ENCODE data around the gene KRTAP10-9.
"Not testable (repeated sequence)": the region's sequence is repeated elsewhere in the genome, so short reads cannot be mapped to it uniquely, and the experiment has no call there.

Gene KRTAP10-9

DNA sequence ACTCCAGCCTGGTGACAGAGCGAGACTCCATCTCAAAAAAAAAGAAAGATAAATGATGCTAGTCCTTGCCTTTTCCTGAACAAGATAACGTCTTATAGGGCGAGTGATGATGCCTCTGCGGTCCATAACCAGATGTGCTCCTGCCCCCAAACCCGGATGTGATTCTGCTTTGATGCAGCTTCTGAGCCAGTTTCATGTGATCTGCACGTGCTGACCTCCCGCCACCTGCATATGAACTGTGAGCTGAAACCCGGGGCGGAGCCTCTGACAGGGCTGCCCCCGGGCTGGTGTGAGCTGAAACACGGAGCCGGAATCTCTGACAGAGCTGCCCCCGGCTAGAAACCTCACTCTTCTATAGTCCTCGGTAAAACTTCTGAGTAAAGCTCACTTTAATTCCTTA is 26.2 kb downstream of the KRTAP10-9 start:
- no peak for DNase-seq (ENCODE audit: low spot score in 2 of 2)
- Mint-ChIP-seq H3K27me3 (no peaks in the 10 kb centered on the region), H3K4me1 (peaks cover 54% of the 10 kb centered on the region), H3K36me3 (ENCODE audit: insufficient read depth) (peaks cover 15% of the 10 kb centered on the region), H3K27ac (ENCODE audit: low read depth) (peak overlapping the region; percentile 95), H3K9me3 (peaks cover 13% of the 10 kb centered on the region), H3K4me3 (no peak overlapping the region)
- ATAC-seq (replicated peaks; ENCODE audit: extremely low read depth, poor library complexity, severe bottlenecking), result no peak

DNA sequence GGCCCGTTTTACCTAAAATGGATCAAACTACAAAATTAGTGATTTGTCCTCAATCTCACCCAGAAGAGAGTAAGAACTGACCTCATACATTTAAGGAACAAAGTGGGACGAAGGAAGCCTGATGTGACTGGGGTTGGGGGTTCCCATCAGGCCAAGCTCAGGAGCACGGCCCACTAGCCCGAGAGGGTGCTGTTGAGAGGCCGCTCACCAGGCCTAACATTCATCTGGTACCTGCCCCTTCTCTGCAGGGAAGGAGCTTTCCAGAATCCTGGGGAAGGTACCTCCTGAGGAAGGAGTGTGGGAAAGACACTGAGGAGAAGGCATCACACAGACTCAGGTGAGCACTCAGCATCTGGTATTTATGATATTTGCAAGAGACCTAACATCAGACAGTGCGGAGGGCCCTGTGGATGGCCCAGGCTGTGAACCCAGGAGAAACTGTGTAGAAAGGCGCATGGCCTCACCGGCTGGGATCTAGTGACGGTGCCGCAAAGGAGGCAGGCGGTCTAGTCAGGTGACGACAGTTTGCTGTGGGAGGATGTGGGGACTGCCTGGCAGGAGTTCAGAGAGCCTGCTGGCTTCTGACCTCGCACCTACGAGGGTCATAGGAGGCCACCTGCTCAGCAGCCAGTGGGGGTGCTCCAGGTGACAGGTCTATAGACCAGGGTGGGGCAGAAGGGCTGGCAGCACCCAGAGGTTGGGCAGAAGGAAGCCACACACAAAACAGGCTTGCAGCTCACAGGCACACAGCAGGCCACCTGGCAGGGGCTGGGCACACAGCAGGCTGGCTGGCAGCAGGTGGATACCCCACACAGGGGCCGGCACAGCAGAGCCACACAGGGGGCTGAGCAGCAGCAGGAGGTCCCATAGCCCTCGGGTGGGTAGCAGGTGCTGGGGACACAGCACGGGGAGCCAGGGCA is 27.0 kb downstream of the KRTAP10-9 start:
- ATAC-seq (replicated peaks; ENCODE audit: extremely low read depth, poor library complexity, severe bottlenecking), result peak; percentile 66

DNA sequence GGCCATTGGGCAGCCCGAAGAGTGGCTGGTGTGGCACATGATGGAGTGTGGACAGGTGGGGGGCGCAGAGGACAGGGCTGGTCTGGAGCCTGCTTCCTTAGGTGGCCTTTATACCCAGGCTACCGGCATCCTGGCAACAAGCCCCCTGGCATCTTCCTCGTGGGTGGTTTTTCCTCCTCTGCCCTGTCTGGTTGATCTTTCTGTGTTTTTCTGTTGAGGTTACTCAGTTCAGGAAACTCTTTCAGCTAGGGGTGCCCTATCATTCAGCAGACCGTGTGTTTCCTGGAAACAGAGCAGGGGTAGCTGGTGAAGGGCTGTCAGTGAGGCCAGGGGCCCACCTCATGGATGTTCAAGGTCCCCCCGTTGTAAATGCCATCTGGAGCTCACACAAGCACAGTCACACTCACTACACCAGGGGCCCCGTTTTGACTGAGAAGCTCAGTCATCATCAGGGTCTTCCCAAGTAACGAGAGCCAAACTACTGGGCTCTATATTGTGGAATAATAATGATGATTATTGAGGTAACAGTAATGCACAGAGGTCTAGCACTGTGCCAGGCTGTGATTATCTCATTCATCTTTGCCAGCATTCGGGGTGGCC is 27.8 kb downstream of the KRTAP10-9 start, which contains the start of gene KRTAP12-4:
Gene KRTAP12-4, minus strand, starts transcription at position 84 of the 600 bp plus-strand sequence. Its CDS starts 45 bp downstream, at position 39.
- H3K9me3 Mint-ChIP-seq, result peaks cover 13% of the 10 kb centered on the region
- H3K27ac Mint-ChIP-seq (ENCODE audit: low read depth), result peak within 1 kb of the TSS; percentile 95
- peaks cover 66% of the 10 kb centered on the region for H3K4me1 Mint-ChIP-seq
- H3K4me3 Mint-ChIP-seq, result peak within 1 kb of the TSS; percentile 71
- H3K27me3 Mint-ChIP-seq, result no peaks in the 10 kb centered on the region
- H3K36me3 Mint-ChIP-seq (ENCODE audit: insufficient read depth), result peaks cover 18% of the 10 kb centered on the region
- DNase-seq (ENCODE audit: low spot score in 2 of 2) (no peak), ATAC-seq (replicated peaks; ENCODE audit: extremely low read depth, poor library complexity, severe bottlenecking) (no peak)

More for the DNA sequence above, 27.0 kb downstream of the KRTAP10-9 start:
- peak; percentile 62 to 81 for DNase-seq (ENCODE audit: low spot score in 2 of 2)
- peaks cover 16% of the 10 kb centered on the region for H3K36me3 Mint-ChIP-seq (ENCODE audit: insufficient read depth)
- H3K27ac Mint-ChIP-seq (ENCODE audit: low read depth), result peak overlapping the region; percentile 95
- peaks cover 13% of the 10 kb centered on the region for H3K9me3 Mint-ChIP-seq
- H3K4me3 Mint-ChIP-seq, result peak overlapping the region; percentile 71
- peaks cover 62% of the 10 kb centered on the region for H3K4me1 Mint-ChIP-seq
- no peaks in the 10 kb centered on the region for H3K27me3 Mint-ChIP-seq

DNA sequence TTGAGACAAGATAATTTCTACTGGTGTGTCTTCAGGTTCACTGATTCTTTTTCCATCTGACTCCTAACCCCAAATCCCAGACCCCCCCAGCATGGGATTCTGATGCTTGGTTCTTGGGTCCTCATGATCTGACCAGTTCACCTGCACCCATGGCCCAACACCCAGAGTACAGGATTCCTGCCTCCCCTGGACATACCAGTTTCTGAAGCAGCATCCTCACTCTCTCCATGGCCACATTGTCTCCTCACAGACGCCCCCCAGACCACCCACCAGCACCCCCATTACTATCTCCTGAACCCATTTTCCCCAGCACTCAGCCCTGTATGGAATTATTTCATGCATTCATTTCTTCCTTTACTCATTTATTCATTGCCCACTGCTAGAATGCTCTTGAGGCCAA is 30.0 kb downstream of the KRTAP10-9 start:
- Mint-ChIP-seq H3K36me3 (ENCODE audit: insufficient read depth) (peaks cover 18% of the 10 kb centered on the region), H3K27ac (ENCODE audit: low read depth) (peak overlapping the region; percentile 96), H3K4me1 (peaks cover 61% of the 10 kb centered on the region), H3K9me3 (peaks cover 13% of the 10 kb centered on the region), H3K27me3 (no peaks in the 10 kb centered on the region), H3K4me3 (peak overlapping the region; percentile 73)
- no peak for DNase-seq (ENCODE audit: low spot score in 2 of 2)
- no peak for ATAC-seq (replicated peaks; ENCODE audit: extremely low read depth, poor library complexity, severe bottlenecking)

DNA sequence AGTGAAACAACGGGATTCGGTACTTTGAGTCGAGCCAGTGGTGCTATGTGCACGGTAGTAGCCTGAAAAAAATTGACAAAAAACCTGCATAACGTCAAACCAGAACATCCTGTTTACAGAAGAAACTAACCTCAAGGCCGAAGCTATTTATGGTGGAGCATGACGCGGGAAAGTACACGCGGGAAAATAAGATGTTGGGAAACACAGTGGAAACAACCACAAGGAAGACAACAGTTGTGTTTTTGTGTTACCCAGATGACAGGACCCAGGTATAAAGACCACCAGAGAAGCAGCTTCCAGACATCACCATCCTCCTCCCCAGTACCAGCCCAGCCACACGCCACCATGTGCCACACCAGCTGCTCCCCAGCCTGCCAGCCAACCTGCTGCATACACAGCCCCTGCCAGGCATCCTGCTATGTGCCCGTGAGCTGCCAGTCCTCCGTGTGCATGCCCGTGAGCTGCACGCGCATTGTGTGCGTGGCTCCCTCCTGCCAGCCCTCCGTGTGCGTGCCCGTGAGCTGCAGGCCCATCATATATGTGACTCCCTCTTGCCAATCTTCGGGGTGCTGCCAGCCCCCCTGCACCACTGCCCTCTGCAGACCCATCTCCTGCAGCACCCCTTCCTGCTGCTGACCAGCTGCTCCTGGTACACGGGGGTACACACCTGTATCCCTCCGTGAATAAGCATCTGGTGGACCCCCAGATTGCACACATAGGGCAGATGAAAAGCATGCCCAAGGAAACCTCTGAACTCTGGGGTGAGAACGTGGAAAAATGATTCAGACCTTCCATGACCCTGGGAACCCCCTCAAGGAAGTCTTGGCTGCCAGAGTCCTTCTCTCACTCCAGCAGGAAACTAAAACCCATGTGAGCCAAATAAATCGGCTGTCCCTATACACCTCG is 31.0 kb downstream of the KRTAP10-9 start, which contains the start of gene KRTAP12-3:
Gene KRTAP12-3, plus strand, starts transcription at position 298 of the 906 bp plus-strand sequence. Its CDS starts 48 bp downstream, at position 346.
- Mint-ChIP-seq H3K4me3 (peak within 1 kb of the TSS; percentile 73), H3K27ac (ENCODE audit: low read depth) (peak within 1 kb of the TSS; percentile 96), H3K4me1 (peaks cover 61% of the 10 kb centered on the region)

DNA sequence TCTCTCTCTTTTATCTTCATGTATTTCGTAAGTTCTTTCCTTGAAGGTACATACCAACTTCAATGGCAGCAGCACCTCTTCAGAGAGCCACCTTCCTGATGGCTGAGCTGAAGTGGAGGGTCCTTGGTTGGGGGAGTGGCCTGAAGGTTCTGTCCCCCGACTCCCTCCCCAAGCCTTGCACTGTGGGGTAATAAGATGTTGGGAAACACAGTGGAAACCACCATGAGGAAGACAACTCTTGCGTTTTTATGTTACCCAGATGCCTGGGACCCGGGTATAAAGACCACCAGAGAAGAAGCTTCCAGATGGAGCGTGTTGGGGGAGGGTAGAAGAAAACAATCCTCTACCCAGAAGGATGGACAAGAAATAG is 31.6 kb downstream of the KRTAP10-9 start:
- Mint-ChIP-seq H3K36me3 (ENCODE audit: insufficient read depth) (peaks cover 18% of the 10 kb centered on the region), H3K27me3 (no peaks in the 10 kb centered on the region), H3K4me3 (peak overlapping the region; percentile 73), H3K4me1 (peaks cover 58% of the 10 kb centered on the region), H3K9me3 (peaks cover 19% of the 10 kb centered on the region), H3K27ac (ENCODE audit: low read depth) (peak overlapping the region; percentile 96)
- ATAC-seq (replicated peaks; ENCODE audit: extremely low read depth, poor library complexity, severe bottlenecking) (no peak), DNase-seq (ENCODE audit: low spot score in 2 of 2) (no peak)

More for the DNA sequence above, 31.0 kb downstream of the KRTAP10-9 start, which contains the start of gene KRTAP12-3:
- ATAC-seq (replicated peaks; ENCODE audit: extremely low read depth, poor library complexity, severe bottlenecking) (peak; percentile 74), DNase-seq (ENCODE audit: low spot score in 2 of 2) (peak; percentile 63 to 76)
- H3K9me3 Mint-ChIP-seq, result peaks cover 19% of the 10 kb centered on the region
- peaks cover 18% of the 10 kb centered on the region for H3K36me3 Mint-ChIP-seq (ENCODE audit: insufficient read depth)
- H3K27me3 Mint-ChIP-seq, result no peaks in the 10 kb centered on the region

DNA sequence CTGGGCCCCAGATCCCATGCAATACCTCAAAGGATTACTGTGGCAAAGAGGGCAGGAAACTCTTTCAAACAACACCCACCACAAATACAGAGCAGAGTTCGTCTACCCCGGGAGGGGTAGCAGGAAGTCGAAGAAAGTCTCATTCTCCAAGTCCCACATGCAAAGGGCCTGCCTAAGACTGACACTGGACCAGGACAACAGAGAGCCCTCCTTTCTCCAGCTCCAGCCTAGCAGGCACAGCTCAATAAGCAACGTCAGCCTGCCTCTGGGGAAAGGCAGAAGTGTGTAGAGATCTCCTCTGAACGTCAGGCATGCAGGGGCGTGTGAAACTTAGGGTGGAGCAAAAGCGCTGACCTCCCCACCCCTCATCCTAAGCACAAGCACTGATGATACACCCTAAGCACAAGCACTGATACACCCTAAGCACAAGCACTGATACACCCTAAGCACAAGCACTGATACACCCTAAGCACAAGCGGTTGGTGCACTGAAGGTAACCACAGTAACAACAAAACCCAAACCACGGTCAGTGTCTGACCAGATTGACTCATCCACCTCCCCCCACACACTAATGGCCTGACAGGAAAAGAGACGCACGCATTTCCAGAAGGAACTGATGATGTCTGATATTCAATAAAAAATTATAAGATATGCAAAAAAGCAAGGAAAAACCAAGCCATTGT is 32.2 kb downstream of the KRTAP10-9 start:
- Mint-ChIP-seq H3K36me3 (ENCODE audit: insufficient read depth) (peaks cover 18% of the 10 kb centered on the region), H3K9me3 (peaks cover 19% of the 10 kb centered on the region), H3K27me3 (no peaks in the 10 kb centered on the region), H3K4me3 (peak overlapping the region; percentile 73), H3K27ac (ENCODE audit: low read depth) (peak overlapping the region; percentile 96), H3K4me1 (peaks cover 53% of the 10 kb centered on the region)
- DNase-seq (ENCODE audit: low spot score in 2 of 2) (peak in 1 of 2 donors; percentile 22), ATAC-seq (replicated peaks; ENCODE audit: extremely low read depth, poor library complexity, severe bottlenecking) (no peak)

DNA sequence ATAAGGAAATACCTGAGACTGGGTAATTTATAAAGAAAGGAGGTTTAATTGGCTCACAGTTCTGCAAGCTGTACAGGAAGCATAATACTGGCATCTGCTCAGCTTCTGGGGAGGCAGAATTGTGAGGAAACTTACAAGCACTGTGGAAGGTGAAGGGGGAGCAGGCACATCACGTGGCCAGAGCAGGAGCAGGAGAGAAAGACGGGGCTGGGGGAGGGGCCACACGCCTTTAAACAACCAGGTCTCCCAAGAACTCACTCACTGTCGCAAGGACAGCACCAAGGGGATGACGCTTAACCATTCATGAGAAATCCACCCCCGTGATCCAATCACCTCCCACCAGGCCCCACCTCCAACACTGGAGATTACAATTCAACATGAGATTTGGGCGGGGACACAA is 34.7 kb downstream of the KRTAP10-9 start:
- H3K4me1 Mint-ChIP-seq, result peaks cover 36% of the 10 kb centered on the region
- DNase-seq (ENCODE audit: low spot score in 2 of 2); ATAC-seq (replicated peaks; ENCODE audit: extremely low read depth, poor library complexity, severe bottlenecking); H3K4me3 Mint-ChIP-seq; H3K27me3 Mint-ChIP-seq; H3K27ac Mint-ChIP-seq (ENCODE audit: low read depth): not testable (repeated sequence)
- H3K36me3 Mint-ChIP-seq (ENCODE audit: insufficient read depth), result peaks cover 12% of the 10 kb centered on the region
- H3K9me3 Mint-ChIP-seq, result peaks cover 14% of the 10 kb centered on the region

DNA sequence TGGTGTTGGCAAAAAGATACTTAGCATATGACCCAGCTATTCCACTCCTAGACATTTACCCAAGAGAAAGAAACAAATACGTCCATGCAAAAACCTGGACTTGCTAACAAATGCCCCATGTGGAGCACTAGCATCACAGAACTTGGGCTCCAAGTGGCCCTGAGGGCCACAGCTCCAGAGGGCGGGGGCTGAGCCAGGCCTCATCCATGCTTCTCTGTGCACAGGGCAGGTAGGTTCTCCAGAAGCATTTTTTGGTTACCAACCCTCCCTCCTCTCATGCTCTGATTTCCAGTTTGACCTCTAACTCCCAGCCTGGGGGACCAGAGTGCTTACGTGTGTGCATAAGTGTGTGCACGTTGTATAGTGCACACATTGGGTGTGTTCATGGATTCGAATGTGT is 37.8 kb downstream of the KRTAP10-9 start:
- Mint-ChIP-seq H3K27me3 (peaks cover 10% of the 10 kb centered on the region), H3K36me3 (ENCODE audit: insufficient read depth) (peaks cover 1% of the 10 kb centered on the region), H3K27ac (ENCODE audit: low read depth) (no peak overlapping the region), H3K4me1 (peaks cover 5% of the 10 kb centered on the region), H3K9me3 (peaks cover 11% of the 10 kb centered on the region), H3K4me3 (no peak overlapping the region)
- ATAC-seq (replicated peaks; ENCODE audit: extremely low read depth, poor library complexity, severe bottlenecking) (no peak), DNase-seq (ENCODE audit: low spot score in 2 of 2) (no peak)

DNA sequence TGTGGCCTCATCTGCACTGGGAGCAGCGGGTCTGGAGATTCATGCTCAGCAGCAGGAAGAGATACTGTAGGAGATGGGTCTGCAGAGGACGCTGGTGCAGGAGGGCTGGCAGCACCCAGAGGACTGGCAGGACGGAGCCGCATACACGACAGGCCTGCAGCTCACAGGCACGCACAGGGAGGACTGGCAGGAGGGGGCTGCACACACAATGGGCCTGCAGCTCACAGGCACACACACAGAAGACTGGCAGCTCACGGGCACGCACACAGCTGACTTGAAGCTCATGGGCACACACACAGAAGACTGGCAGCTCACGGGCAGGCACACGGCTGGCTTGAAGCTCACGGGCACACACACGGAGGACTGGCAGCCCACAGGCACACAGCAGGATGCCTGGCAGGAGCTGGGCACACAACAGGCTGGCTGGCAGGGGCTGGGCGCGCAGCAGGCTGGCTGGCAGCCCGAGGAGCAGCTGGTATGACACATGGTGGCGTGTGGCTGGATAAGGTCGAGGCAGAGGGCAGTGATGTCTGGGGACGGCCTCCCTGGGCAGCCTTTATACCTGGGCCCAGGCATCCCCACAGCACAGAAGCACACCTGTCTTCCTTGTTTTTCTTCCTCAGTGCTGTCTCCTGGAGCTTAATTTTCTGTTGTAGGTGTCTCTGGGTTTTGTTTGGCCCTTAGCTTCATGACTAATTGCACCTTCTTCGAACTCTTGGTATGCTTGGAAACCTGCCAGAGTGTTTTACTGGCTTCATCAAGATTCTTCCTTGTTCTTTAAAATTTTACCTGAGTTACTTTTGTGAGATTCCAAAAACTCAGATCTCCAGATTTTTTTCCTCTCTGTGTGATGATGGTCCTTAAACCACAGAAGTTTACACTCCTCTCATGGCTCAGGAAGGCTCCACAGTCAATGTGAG is 39.8 kb downstream of the KRTAP10-9 start, which contains the start of gene KRTAP12-2:
Gene KRTAP12-2, minus strand, starts transcription at position 527 of the 920 bp plus-strand sequence. Its CDS starts 41 bp downstream, at position 486.
- ATAC-seq (replicated peaks; ENCODE audit: extremely low read depth, poor library complexity, severe bottlenecking), result no peak

DNA sequence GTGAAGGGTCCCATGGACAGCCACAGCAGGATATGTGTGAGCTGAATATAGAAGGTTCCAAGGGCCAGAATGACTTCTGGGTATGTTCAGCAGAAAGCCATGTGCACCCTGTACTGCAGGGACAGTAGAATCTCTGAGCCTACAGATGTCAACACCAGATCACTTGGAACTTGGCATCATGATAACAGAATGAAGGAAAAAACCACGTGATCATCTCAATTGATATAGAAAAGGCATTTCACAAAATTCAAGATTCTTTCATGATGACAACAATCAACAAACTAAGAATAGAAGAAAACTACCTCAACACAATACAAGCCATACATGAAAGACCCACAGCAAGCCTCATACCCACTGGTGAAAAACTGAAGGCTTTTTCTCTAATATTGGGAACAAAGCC is 40.7 kb downstream of the KRTAP10-9 start:
- no peak for ATAC-seq (replicated peaks; ENCODE audit: extremely low read depth, poor library complexity, severe bottlenecking)
- Mint-ChIP-seq H3K27ac (ENCODE audit: low read depth) (no peak overlapping the region), H3K36me3 (ENCODE audit: insufficient read depth) (peaks cover 1% of the 10 kb centered on the region), H3K4me1 (no peaks in the 10 kb centered on the region), H3K4me3 (no peak overlapping the region), H3K9me3 (peaks cover 6% of the 10 kb centered on the region), H3K27me3 (peaks cover 10% of the 10 kb centered on the region)
- no peak for DNase-seq (ENCODE audit: low spot score in 2 of 2)

More for the DNA sequence above, 39.8 kb downstream of the KRTAP10-9 start, which contains the start of gene KRTAP12-2:
- DNase-seq (ENCODE audit: low spot score in 2 of 2), result no peak
- H3K4me3 Mint-ChIP-seq, result no peak within 1 kb of the TSS
- peaks cover 11% of the 10 kb centered on the region for H3K9me3 Mint-ChIP-seq
- peaks cover 1% of the 10 kb centered on the region for H3K36me3 Mint-ChIP-seq (ENCODE audit: insufficient read depth)
- H3K27me3 Mint-ChIP-seq, result peaks cover 10% of the 10 kb centered on the region
- no peak within 1 kb of the TSS for H3K27ac Mint-ChIP-seq (ENCODE audit: low read depth)
- no peaks in the 10 kb centered on the region for H3K4me1 Mint-ChIP-seq

Data from central memory CD8-positive, alpha-beta T cell (primary cell).